GM18909 (cell line): ENCODE data around the gene GPAM.
"Not testable (repeated sequence)": the region's sequence is repeated elsewhere in the genome, so short reads cannot be mapped to it uniquely, and the experiment has no call there.

Experiments used
- ATAC-seq: cut with Tn5 transposase; IDR thresholded peaks from one replicate; pipeline ENCODE4 v1.9.1; 2021; ENCODE audit warnings: mild to moderate bottlenecking; ENCODE audit not compliant: unreplicated experiment, poor library complexity

GPAM gene

GRCh38 chr10:112140110-112140970 is 43.2 kb downstream of the GPAM start:
- ATAC-seq = peak; percentile 99

GRCh38 chr10:112139176-112139575 is 44.4 kb downstream of the GPAM start:
- no peak for ATAC-seq

- ATAC-seq = peak; percentile 53
These were observed 46.2 kb downstream of the GPAM start for GRCh38 chr10:112137154-112137987.

- no peak for ATAC-seq
These were observed 46.9 kb downstream of the GPAM start for GRCh38 chr10:112136486-112137153.

- no peak for ATAC-seq
These were observed 48.0 kb downstream of the GPAM start for GRCh38 chr10:112135604-112136003.

GRCh38 chr10:112132435-112132834 is 51.1 kb downstream of the GPAM start:
- no peak for ATAC-seq

GRCh38 chr10:112131996-112132395 is 51.6 kb downstream of the GPAM start:
- no peak for ATAC-seq

GRCh38 chr10:112131346-112131745 is 52.2 kb downstream of the GPAM start:
- no peak for ATAC-seq

- ATAC-seq = no peak
These were observed 56.7 kb downstream of the GPAM start for GRCh38 chr10:112126901-112127300.

- ATAC-seq = no peak
These were observed 57.4 kb downstream of the GPAM start for GRCh38 chr10:112126172-112126571.

- ATAC-seq = no peak
These were observed 58.7 kb downstream of the GPAM start for GRCh38 chr10:112124866-112125265.

GRCh38 chr10:112122827-112123226 is 60.7 kb downstream of the GPAM start:
- ATAC-seq = no peak

- ATAC-seq = no peak
These were observed 63.1 kb downstream of the GPAM start for GRCh38 chr10:112120491-112120890.

GRCh38 chr10:112115781-112116385 is 67.7 kb downstream of the GPAM start:
- peak; percentile 89 for ATAC-seq

- ATAC-seq = not testable (repeated sequence)
These were observed 73.8 kb downstream of the GPAM start for GRCh38 chr10:112109779-112110178.
